Hepatocyte (in vitro differentiated cells): ENCODE measurements around the gene SEMA4C.

Experiments used
- CTCF ChIP-seq: fragments of 200-600 bp; sonication (generic); IDR thresholded peaks from 2 replicates; pipeline ENCODE4 v1.5.1; 2016; ENCODE audit warnings: antibody characterized with exemption, mild to moderate bottlenecking; ENCODE audit not compliant: poor library complexity
- EZH2 ChIP-seq: fragments of 200-600 bp; sonication (generic); IDR thresholded peaks from 2 replicates; pipeline ENCODE4 v1.6.1; 2016; ENCODE audit warnings: antibody characterized with exemption, mild to moderate bottlenecking, borderline replicate concordance
- EZH2phosphoT487 ChIP-seq: fragments of 200-600 bp; sonication (generic); IDR thresholded peaks from one replicate; pipeline ENCODE4 v1.6.1; 2018; ENCODE audit warnings: antibody characterized with exemption, mild to moderate bottlenecking, low read depth, moderate library complexity; ENCODE audit not compliant: unreplicated experiment, severe bottlenecking

GRCh38 chr2:96837575-96837974, 32.3 kb downstream of the SEMA4C start:
- TF ChIP-seq CTCF = no peak
- TF ChIP-seq EZH2phosphoT487 = no peak
- no peak for TF ChIP-seq EZH2
